ENCODE results near the gene RRAS2.

DNA sequence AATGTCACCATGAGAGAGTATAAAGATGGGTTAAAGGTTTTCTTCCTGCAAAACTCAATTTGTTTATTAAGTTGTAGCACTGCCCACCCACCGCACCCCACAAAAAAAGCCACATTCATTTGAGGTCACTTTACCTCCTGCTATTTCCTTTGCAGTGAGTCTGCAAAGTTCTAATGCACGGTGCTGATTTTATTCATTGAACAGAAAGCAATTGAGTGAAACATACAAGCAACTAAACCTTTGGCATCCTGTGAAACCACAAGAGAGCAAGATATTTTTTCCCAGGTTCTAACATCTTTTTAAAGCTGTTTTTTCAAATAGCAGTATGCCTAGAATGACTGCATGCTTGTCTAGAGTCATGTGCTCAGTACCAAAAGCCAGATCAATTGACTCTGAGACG is 39.0 kb downstream of the RRAS2 start:
- TF ChIP-seq, protein P1, sequence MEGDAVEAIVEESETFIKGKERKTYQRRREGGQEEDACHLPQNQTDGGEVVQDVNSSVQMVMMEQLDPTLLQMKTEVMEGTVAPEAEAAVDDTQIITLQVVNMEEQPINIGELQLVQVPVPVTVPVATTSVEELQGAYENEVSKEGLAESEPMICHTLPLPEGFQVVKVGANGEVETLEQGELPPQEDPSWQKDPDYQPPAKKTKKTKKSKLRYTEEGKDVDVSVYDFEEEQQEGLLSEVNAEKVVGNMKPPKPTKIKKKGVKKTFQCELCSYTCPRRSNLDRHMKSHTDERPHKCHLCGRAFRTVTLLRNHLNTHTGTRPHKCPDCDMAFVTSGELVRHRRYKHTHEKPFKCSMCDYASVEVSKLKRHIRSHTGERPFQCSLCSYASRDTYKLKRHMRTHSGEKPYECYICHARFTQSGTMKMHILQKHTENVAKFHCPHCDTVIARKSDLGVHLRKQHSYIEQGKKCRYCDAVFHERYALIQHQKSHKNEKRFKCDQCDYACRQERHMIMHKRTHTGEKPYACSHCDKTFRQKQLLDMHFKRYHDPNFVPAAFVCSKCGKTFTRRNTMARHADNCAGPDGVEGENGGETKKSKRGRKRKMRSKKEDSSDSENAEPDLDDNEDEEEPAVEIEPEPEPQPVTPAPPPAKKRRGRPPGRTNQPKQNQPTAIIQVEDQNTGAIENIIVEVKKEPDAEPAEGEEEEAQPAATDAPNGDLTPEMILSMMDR (IDR thresholded peaks at IDR 0.05) = no peak
- TF ChIP-seq, protein P2, sequence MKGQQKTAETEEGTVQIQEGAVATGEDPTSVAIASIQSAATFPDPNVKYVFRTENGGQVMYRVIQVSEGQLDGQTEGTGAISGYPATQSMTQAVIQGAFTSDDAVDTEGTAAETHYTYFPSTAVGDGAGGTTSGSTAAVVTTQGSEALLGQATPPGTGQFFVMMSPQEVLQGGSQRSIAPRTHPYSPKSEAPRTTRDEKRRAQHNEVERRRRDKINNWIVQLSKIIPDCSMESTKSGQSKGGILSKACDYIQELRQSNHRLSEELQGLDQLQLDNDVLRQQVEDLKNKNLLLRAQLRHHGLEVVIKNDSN (CRISPR knock-in tag; IDR thresholded peaks at IDR 0.05) = no peak
- TF ChIP-seq, protein P3, sequence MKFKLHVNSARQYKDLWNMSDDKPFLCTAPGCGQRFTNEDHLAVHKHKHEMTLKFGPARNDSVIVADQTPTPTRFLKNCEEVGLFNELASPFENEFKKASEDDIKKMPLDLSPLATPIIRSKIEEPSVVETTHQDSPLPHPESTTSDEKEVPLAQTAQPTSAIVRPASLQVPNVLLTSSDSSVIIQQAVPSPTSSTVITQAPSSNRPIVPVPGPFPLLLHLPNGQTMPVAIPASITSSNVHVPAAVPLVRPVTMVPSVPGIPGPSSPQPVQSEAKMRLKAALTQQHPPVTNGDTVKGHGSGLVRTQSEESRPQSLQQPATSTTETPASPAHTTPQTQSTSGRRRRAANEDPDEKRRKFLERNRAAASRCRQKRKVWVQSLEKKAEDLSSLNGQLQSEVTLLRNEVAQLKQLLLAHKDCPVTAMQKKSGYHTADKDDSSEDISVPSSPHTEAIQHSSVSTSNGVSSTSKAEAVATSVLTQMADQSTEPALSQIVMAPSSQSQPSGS (CRISPR knock-in tag; IDR thresholded peaks at IDR 0.05; ENCODE audit: borderline replicate concordance, low read depth) = no peak
- TF ChIP-seq, protein P4, sequence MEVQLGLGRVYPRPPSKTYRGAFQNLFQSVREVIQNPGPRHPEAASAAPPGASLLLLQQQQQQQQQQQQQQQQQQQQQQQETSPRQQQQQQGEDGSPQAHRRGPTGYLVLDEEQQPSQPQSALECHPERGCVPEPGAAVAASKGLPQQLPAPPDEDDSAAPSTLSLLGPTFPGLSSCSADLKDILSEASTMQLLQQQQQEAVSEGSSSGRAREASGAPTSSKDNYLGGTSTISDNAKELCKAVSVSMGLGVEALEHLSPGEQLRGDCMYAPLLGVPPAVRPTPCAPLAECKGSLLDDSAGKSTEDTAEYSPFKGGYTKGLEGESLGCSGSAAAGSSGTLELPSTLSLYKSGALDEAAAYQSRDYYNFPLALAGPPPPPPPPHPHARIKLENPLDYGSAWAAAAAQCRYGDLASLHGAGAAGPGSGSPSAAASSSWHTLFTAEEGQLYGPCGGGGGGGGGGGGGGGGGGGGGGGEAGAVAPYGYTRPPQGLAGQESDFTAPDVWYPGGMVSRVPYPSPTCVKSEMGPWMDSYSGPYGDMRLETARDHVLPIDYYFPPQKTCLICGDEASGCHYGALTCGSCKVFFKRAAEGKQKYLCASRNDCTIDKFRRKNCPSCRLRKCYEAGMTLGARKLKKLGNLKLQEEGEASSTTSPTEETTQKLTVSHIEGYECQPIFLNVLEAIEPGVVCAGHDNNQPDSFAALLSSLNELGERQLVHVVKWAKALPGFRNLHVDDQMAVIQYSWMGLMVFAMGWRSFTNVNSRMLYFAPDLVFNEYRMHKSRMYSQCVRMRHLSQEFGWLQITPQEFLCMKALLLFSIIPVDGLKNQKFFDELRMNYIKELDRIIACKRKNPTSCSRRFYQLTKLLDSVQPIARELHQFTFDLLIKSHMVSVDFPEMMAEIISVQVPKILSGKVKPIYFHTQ (CRISPR knock-in tag; IDR thresholded peaks at IDR 0.05) = no peak
- TF ChIP-seq NR2C2 (CRISPR knock-in tag; IDR thresholded peaks at IDR 0.05) (no peak), NR1H2 (CRISPR knock-in tag; IDR thresholded peaks at IDR 0.05) (no peak)

All from WTC11 (cell line).